ENCODE data around the gene SLC26A2.

The SLC26A2 gene

DNA sequence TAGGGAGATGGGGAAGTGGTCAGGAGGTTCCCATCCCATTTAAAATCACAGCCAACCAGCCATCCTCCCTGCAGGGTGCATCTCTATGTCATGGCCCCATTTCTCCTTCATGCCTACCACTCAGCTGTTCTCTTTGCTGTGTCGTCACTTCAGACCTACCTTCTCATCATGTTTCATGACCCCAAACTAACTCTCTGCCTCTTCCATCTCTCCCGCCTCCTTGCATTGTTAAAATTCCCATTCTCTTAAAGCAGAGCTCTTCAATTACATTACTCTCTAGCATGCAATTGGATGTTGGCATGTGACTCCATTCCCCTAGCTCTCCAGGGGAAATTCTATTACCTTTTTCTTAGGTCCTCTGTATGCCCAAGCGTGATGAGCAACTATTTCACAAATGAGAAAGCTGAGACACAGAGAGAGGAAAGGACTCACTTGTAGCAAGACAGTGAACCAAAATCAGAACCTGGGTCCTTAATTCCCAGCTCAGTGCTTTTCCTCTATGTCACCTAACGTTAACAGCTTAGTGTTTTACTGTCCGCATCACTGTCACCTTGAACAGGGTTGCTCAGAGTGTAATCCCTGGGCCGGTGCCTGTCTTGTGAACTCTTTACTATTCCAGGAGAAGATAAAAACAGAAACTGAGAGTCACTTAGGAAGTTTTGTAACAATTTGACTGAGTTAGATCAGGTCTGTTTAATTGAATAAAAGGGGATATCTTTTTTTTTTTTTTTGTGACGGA is 44.1 kb upstream of the SLC26A2 start:
- no peak for TF ChIP-seq YY1 (IDR thresholded peaks at IDR 0.05; ENCODE audit: insufficient read depth, insufficient read length)
- Histone ChIP-seq H3K27me3 (ENCODE audit: insufficient read depth, insufficient read length) (no peaks in the 10 kb centered on the region), H3K36me3 (ENCODE audit: insufficient read depth, insufficient read length, low read length) (no peaks in the 10 kb centered on the region), H3K4me3 (ENCODE audit: insufficient read length, low read depth) (no peak overlapping the region), H3K9ac (ENCODE audit: insufficient read length, low read depth) (no peak overlapping the region), H3K4me1 (ENCODE audit: insufficient read depth, insufficient read length) (peaks cover 4% of the 10 kb centered on the region), H3K9me3 (ENCODE audit: insufficient read depth, low read length) (no peaks in the 10 kb centered on the region)
- DNase-seq (ENCODE audit: low read depth, low spot score) = no peak

DNA sequence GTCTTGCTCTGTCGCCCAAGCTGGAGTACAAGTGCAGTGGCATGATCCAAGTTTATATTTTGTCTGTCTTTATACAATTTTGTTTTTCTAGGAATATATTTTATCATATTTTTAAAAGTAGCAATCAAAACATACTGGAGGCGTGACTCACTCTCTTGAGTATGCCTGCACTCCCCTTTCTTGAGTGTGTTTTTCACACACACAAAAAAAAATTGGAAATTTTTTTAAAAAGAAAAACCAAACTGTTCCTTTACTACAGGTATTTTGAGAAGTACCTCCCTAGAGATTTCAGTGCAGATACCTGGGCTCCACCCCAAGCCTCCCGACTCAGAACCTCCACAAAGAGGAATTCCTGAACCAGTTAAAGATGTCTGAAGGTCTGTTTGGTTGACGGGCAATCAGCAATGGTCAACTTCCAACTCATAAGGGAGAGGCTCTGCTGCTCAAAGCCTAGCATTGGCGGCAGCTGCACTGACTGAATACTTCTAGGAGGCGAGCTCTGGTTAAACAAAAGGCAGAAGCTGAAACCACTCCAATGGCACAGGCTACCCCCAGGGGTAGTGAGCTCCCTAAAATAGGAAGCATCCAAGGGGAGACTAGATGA is 43.4 kb upstream of the SLC26A2 start:
- no peaks in the 10 kb centered on the region for H3K9me3 ChIP-seq (ENCODE audit: insufficient read depth, low read length)
- TF ChIP-seq SUZ12 (IDR thresholded peaks at IDR 0.05; ENCODE audit: extremely low read depth, insufficient read depth, insufficient read length) (no peak), ZNF274 (IDR thresholded peaks at IDR 0.05; ENCODE audit: low read depth, low read length) (no peak), YY1 (IDR thresholded peaks at IDR 0.05; ENCODE audit: insufficient read depth, insufficient read length) (no peak)
- H3K4me3 ChIP-seq (ENCODE audit: insufficient read length, low read depth) = no peak overlapping the region
- peaks cover 4% of the 10 kb centered on the region for H3K4me1 ChIP-seq (ENCODE audit: insufficient read depth, insufficient read length)
- no peak for DNase-seq (ENCODE audit: low read depth, low spot score)
- H3K27me3 ChIP-seq (ENCODE audit: insufficient read depth, insufficient read length) = no peaks in the 10 kb centered on the region
- H3K9ac ChIP-seq (ENCODE audit: insufficient read length, low read depth) = no peak overlapping the region
- H3K36me3 ChIP-seq (ENCODE audit: insufficient read depth, insufficient read length, low read length) = no peaks in the 10 kb centered on the region

DNA sequence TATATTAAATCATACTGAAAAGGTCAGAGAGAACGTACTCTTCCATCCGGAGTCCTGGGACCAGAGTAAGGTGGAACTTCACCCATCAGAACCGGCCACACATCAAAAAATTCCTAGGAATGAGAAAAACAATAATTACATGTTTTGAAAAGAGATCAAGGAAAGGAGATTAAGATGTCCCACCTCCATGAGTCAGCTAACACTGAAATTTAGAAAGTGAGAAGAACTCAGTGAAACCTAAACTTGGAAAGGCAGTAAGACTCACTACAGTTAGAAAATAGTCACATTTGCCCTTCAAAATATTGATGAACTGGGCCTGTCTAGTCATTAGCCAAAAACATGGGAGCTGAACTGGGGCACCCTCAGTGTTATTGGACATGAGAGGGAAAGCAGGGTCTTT is 39.0 kb upstream of the SLC26A2 start:
- Histone ChIP-seq H3K9me3 (ENCODE audit: insufficient read depth, low read length) (no peaks in the 10 kb centered on the region), H3K4me1 (ENCODE audit: insufficient read depth, insufficient read length) (no peaks in the 10 kb centered on the region), H3K36me3 (ENCODE audit: insufficient read depth, insufficient read length, low read length) (no peaks in the 10 kb centered on the region), H3K9ac (ENCODE audit: insufficient read length, low read depth) (no peak overlapping the region), H3K4me3 (ENCODE audit: insufficient read length, low read depth) (no peak overlapping the region), H3K27me3 (ENCODE audit: insufficient read depth, insufficient read length) (no peaks in the 10 kb centered on the region)
- DNase-seq (ENCODE audit: low read depth, low spot score) = no peak
- TF ChIP-seq SUZ12 (IDR thresholded peaks at IDR 0.05; ENCODE audit: extremely low read depth, insufficient read depth, insufficient read length) = no peak
- TF ChIP-seq YY1 (IDR thresholded peaks at IDR 0.05; ENCODE audit: insufficient read depth, insufficient read length) = no peak
- no peak for TF ChIP-seq ZNF274 (IDR thresholded peaks at IDR 0.05; ENCODE audit: low read depth, low read length)

DNA sequence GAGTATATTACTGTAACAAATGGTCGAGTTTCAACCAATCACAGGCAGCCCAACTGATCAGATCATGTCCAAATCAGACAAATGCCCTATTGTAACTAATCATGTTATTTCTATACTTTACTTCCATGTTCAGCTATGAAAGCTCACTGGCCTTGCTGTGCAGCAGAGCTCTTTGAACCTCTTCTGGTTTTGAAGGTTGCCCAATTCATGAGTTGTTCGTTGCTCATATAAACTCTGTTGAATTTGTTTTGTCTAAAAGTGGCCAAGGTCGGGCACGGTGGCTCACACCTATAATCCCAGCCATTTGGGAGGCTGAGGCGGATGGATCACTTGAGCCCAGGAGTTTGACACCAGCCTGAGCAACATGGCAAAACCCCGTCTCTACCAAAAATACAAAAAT is 37.6 kb upstream of the SLC26A2 start:
- no peak for DNase-seq (ENCODE audit: low read depth, low spot score)
- Histone ChIP-seq H3K27me3 (ENCODE audit: insufficient read depth, insufficient read length) (no peaks in the 10 kb centered on the region), H3K4me3 (ENCODE audit: insufficient read length, low read depth) (no peak overlapping the region), H3K4me1 (ENCODE audit: insufficient read depth, insufficient read length) (no peaks in the 10 kb centered on the region), H3K9ac (ENCODE audit: insufficient read length, low read depth) (no peak overlapping the region), H3K36me3 (ENCODE audit: insufficient read depth, insufficient read length, low read length) (no peaks in the 10 kb centered on the region), H3K9me3 (ENCODE audit: insufficient read depth, low read length) (no peaks in the 10 kb centered on the region)
- TF ChIP-seq ZNF274 (IDR thresholded peaks at IDR 0.05; ENCODE audit: low read depth, low read length) = no peak
- TF ChIP-seq YY1 (IDR thresholded peaks at IDR 0.05; ENCODE audit: insufficient read depth, insufficient read length) = no peak
- no peak for TF ChIP-seq SUZ12 (IDR thresholded peaks at IDR 0.05; ENCODE audit: extremely low read depth, insufficient read depth, insufficient read length)

DNA sequence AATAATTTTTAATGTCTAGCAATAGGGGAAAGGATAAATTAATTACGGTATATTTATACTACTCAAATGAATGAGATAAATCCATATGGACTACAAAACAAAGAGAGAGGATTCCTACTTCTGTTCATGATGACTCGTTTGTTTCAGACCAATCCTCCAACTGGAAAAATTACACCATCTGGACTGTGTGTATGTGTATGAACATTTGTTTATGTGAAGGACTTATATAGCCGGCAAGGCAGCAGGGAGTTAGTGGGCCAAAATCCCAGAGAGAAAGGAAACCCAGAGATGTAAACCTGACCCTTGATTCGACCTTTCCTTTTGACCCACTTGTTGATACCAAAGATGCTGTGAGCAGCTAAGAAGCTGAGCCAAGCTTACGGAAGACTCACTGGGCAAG is 36.1 kb upstream of the SLC26A2 start:
- Histone ChIP-seq H3K9ac (ENCODE audit: insufficient read length, low read depth) (no peak overlapping the region), H3K9me3 (ENCODE audit: insufficient read depth, low read length) (no peaks in the 10 kb centered on the region), H3K36me3 (ENCODE audit: insufficient read depth, insufficient read length, low read length) (no peaks in the 10 kb centered on the region), H3K27me3 (ENCODE audit: insufficient read depth, insufficient read length) (no peaks in the 10 kb centered on the region), H3K4me3 (ENCODE audit: insufficient read length, low read depth) (no peak overlapping the region), H3K4me1 (ENCODE audit: insufficient read depth, insufficient read length) (no peaks in the 10 kb centered on the region)
- no peak for DNase-seq (ENCODE audit: low read depth, low spot score)
- no peak for TF ChIP-seq YY1 (IDR thresholded peaks at IDR 0.05; ENCODE audit: insufficient read depth, insufficient read length)
- no peak for TF ChIP-seq SUZ12 (IDR thresholded peaks at IDR 0.05; ENCODE audit: extremely low read depth, insufficient read depth, insufficient read length)
- TF ChIP-seq ZNF274 (IDR thresholded peaks at IDR 0.05; ENCODE audit: low read depth, low read length) = no peak

DNA sequence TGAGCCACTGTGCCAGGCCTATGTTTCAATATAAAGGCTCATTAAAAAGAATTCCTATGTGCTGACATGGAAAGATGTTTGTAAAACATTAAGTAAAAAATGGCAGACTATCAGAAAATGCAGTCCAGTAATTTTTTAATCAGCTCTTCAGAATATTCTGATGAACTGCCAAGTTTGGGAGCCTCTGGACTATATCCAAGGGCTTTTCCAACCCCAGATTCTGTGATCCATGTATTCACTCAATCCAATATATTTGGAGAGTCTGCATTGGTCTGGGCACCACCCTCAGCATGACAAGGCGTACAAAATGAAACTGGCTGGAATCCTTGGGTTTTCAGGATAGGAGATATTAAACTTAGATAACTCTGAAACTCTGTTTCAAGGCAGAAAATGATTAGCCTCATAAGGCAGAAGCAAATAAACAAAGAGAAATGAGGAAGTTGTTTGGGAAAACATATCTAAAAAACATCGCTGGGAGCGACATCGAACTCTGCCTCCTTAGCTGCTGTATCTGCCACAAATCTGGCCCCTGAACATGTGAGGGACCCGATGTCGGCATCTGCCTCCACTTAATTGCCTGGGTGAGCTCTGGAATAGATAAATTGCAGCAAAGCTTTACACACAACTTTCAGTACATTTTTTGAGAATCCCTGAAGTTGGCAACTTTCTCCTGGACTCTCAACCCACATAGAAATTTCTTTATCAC is 30.4 kb upstream of the SLC26A2 start:
- H3K4me1 ChIP-seq (ENCODE audit: insufficient read depth, insufficient read length) = no peaks in the 10 kb centered on the region
- no peaks in the 10 kb centered on the region for H3K9me3 ChIP-seq (ENCODE audit: insufficient read depth, low read length)
- no peak overlapping the region for H3K9ac ChIP-seq (ENCODE audit: insufficient read length, low read depth)
- H3K4me3 ChIP-seq (ENCODE audit: insufficient read length, low read depth) = no peak overlapping the region
- DNase-seq (ENCODE audit: low read depth, low spot score) = no peak
- H3K27me3 ChIP-seq (ENCODE audit: insufficient read depth, insufficient read length) = no peaks in the 10 kb centered on the region
- H3K36me3 ChIP-seq (ENCODE audit: insufficient read depth, insufficient read length, low read length) = no peaks in the 10 kb centered on the region
- no peak for TF ChIP-seq SUZ12 (IDR thresholded peaks at IDR 0.05; ENCODE audit: extremely low read depth, insufficient read depth, insufficient read length)
- no peak for TF ChIP-seq ZNF274 (IDR thresholded peaks at IDR 0.05; ENCODE audit: low read depth, low read length)
- no peak for TF ChIP-seq YY1 (IDR thresholded peaks at IDR 0.05; ENCODE audit: insufficient read depth, insufficient read length)
